Measurements from ENCODE around the gene PCGF5.
"Not testable (repeated sequence)": the region's sequence is repeated elsewhere in the genome, so short reads cannot be mapped to it uniquely, and the experiment has no call there.

PCGF5 gene

GRCh38 chr10:91210435-91210834 is 10.0 kb upstream of the PCGF5 start:
- DNase-seq, result no peak

GRCh38 chr10:91211675-91212074 is 8.8 kb upstream of the PCGF5 start:
- no peak for DNase-seq

- no peak for DNase-seq
Observed at GRCh38 chr10:91214911-91215310, 5.6 kb upstream of the PCGF5 start.

- no peak for DNase-seq
Observed at GRCh38 chr10:91215384-91215783, 5.1 kb upstream of the PCGF5 start.

GRCh38 chr10:91219371-91220193 is 881 bp upstream of the PCGF5 start:
- no peak for DNase-seq

GRCh38 chr10:91220954-91221675 is 652 bp downstream of the PCGF5 start:
- DNase-seq, result no peak

GRCh38 chr10:91226093-91226492 is 5.6 kb downstream of the PCGF5 start:
- DNase-seq, result no peak

- no peak for DNase-seq
Observed at GRCh38 chr10:91227576-91227975, 7.1 kb downstream of the PCGF5 start.

GRCh38 chr10:91229683-91230082 is 9.2 kb downstream of the PCGF5 start:
- DNase-seq, result no peak

GRCh38 chr10:91238191-91238590 is 17.7 kb downstream of the PCGF5 start:
- no peak for DNase-seq

- no peak for DNase-seq
Observed at GRCh38 chr10:91239789-91240188, 19.3 kb downstream of the PCGF5 start.

GRCh38 chr10:91242940-91243339 is 22.5 kb downstream of the PCGF5 start:
- DNase-seq, result no peak

- no peak for DNase-seq
Observed at GRCh38 chr10:91247360-91248111, 27.1 kb downstream of the PCGF5 start.

- no peak for DNase-seq
Observed at GRCh38 chr10:91249700-91250099, 29.2 kb downstream of the PCGF5 start.

GRCh38 chr10:91250341-91250740 is 29.9 kb downstream of the PCGF5 start:
- no peak for DNase-seq

- DNase-seq, result no peak
Observed at GRCh38 chr10:91251430-91252056, 31.1 kb downstream of the PCGF5 start.

- no peak for DNase-seq
Observed at GRCh38 chr10:91253300-91253699, 32.8 kb downstream of the PCGF5 start.

GRCh38 chr10:91257310-91257709 is 36.8 kb downstream of the PCGF5 start:
- no peak for DNase-seq

GRCh38 chr10:91260417-91260816 is 40.0 kb downstream of the PCGF5 start:
- DNase-seq, result not testable (repeated sequence)

- no peak for DNase-seq
Observed at GRCh38 chr10:91271886-91272285, 51.4 kb downstream of the PCGF5 start.

GRCh38 chr10:91284486-91285090 is 64.1 kb downstream of the PCGF5 start:
- DNase-seq, result no peak

GRCh38 chr10:91286572-91286971 is 66.1 kb downstream of the PCGF5 start:
- no peak for DNase-seq

GRCh38 chr10:91287276-91287675 is 66.8 kb downstream of the PCGF5 start:
- DNase-seq, result no peak
